H9 (cell line): ENCODE measurements around the gene FGR. TPM values are rescaled to one million over a fixed set of nuclear protein-coding genes. Genes with fewer than 3 reads are reported as not detected.

ENCODE experiments used
- DNase-seq: peaks from one replicate; pipeline ENCODE4 v3.0.0-alpha.2; 2017
- H2AFZ ChIP-seq: one replicate; pipeline ENCODE4 v1.6.1; 2013; ENCODE audit warnings: mild to moderate bottlenecking, low read length, control low read depth, moderate library complexity
- H2AK5ac ChIP-seq: 2 replicates; pipeline ENCODE4 v1.6.1; 2013; ENCODE audit warnings: low read length, control low read depth, mixed read lengths; ENCODE audit not compliant: insufficient read length
- H2BK120ac ChIP-seq: one replicate; pipeline ENCODE4 v1.6.1; 2013; ENCODE audit warnings: low read depth, mild to moderate bottlenecking, low read length, control low read depth, inconsistent platforms; ENCODE audit not compliant: poor library complexity, severe bottlenecking
- H2BK12ac ChIP-seq: 2 replicates; pipeline ENCODE4 v1.6.1; 2013; ENCODE audit warnings: low read length, control low read depth, mixed read lengths, low read depth; ENCODE audit not compliant: insufficient read length
- H2BK15ac ChIP-seq: 2 replicates; pipeline ENCODE4 v1.6.1; 2013; ENCODE audit warnings: low read depth, low read length, control low read depth
- H2BK20ac ChIP-seq: one replicate; pipeline ENCODE4 v1.6.1; 2013; ENCODE audit warnings: low read depth, mild to moderate bottlenecking, low read length, control low read depth, inconsistent platforms; ENCODE audit not compliant: poor library complexity, severe bottlenecking
- H2BK5ac ChIP-seq: 2 replicates; pipeline ENCODE4 v1.6.1; 2013; ENCODE audit warnings: low read length, control low read depth, mixed read lengths; ENCODE audit not compliant: insufficient read length
- H3K14ac ChIP-seq: 2 replicates; pipeline ENCODE4 v1.6.1; 2013; ENCODE audit warnings: low read length, control low read depth; ENCODE audit not compliant: insufficient read depth
- H3K18ac ChIP-seq: 2 replicates; pipeline ENCODE4 v1.6.1; 2013; ENCODE audit warnings: low read depth, mild to moderate bottlenecking, mixed read lengths, low read length, control low read depth; ENCODE audit not compliant: insufficient read length
- H3K23ac ChIP-seq: 2 replicates; pipeline ENCODE4 v1.6.1; 2013; ENCODE audit warnings: low read length, control low read depth, mixed read lengths, low read depth; ENCODE audit not compliant: insufficient read length
- H3K23me2 ChIP-seq: 2 replicates; pipeline ENCODE4 v1.6.1; 2013; ENCODE audit warnings: low read depth, mild to moderate bottlenecking, mixed read lengths, low read length, control low read depth; ENCODE audit not compliant: insufficient read length, poor library complexity, severe bottlenecking
- H3K27ac ChIP-seq: 2 replicates; pipeline ENCODE4 v1.5.1; 2013; ENCODE audit warnings: low read length, control low read depth, mixed read lengths, low read depth; ENCODE audit not compliant: insufficient read length
- H3K27me3 ChIP-seq: 2 replicates; pipeline ENCODE4 v1.6.1; 2013; ENCODE audit warnings: low read length, control low read depth, inconsistent platforms; ENCODE audit not compliant: insufficient read depth
- H3K4ac ChIP-seq: 2 replicates; pipeline ENCODE4 v1.6.1; 2013; ENCODE audit warnings: low read depth, mild to moderate bottlenecking, control low read depth, inconsistent platforms, low read length, moderate library complexity
- H3K4me1 ChIP-seq: 2 replicates; pipeline ENCODE4 v1.6.1; 2013; ENCODE audit warnings: low read length, control low read depth, inconsistent platforms; ENCODE audit not compliant: insufficient read depth
- H3K4me2 ChIP-seq: 2 replicates; pipeline ENCODE4 v1.6.1; 2013; ENCODE audit warnings: low read length, control low read depth, mixed read lengths; ENCODE audit not compliant: insufficient read length, insufficient read depth
- H3K56ac ChIP-seq: 2 replicates; pipeline ENCODE4 v1.6.1; 2013; ENCODE audit warnings: low read depth, mild to moderate bottlenecking, mixed read lengths, low read length, control low read depth; ENCODE audit not compliant: insufficient read length
- H3K79me1 ChIP-seq: 2 replicates; pipeline ENCODE4 v1.6.1; 2013; ENCODE audit warnings: low read depth, mild to moderate bottlenecking, moderate library complexity, low read length, control low read depth, inconsistent platforms; ENCODE audit not compliant: insufficient read depth, poor library complexity, severe bottlenecking
- H3K79me2 ChIP-seq: 2 replicates; pipeline ENCODE4 v1.6.1; 2013; ENCODE audit warnings: low read length, control low read depth, inconsistent platforms; ENCODE audit not compliant: insufficient read depth
- H3K9ac ChIP-seq: 2 replicates; pipeline ENCODE4 v1.6.1; 2013; ENCODE audit warnings: low read length, control low read depth, mixed read lengths; ENCODE audit not compliant: insufficient read length; ENCODE audit errors: extremely low read depth
- H3K9me3 ChIP-seq: one replicate; pipeline ENCODE4 v1.6.1; 2013; ENCODE audit warnings: low read depth, low read length, inconsistent platforms; ENCODE audit not compliant: control insufficient read depth
- H3T11ph ChIP-seq: one replicate; pipeline ENCODE4 v1.6.1; 2013; ENCODE audit warnings: mild to moderate bottlenecking, low read length, control low read depth, inconsistent platforms
- H4K20me1 ChIP-seq: one replicate; pipeline ENCODE4 v1.6.1; 2013; ENCODE audit not compliant: control insufficient read depth, insufficient read length, insufficient read depth
- H4K5ac ChIP-seq: 2 replicates; pipeline ENCODE4 v1.6.1; 2013; ENCODE audit warnings: low read depth, mild to moderate bottlenecking, mixed read lengths, low read length, control low read depth; ENCODE audit not compliant: insufficient read length
- H4K8ac ChIP-seq: replicated peaks from 2 replicates; pipeline ENCODE4 v1.6.1; 2013; ENCODE audit warnings: low read length, control low read depth, mixed read lengths, low read depth; ENCODE audit not compliant: insufficient read length
- H4K91ac ChIP-seq: 2 replicates; pipeline ENCODE4 v1.6.1; 2013; ENCODE audit warnings: low read depth, mild to moderate bottlenecking, moderate library complexity, mixed read lengths, low read length, control low read depth; ENCODE audit not compliant: insufficient read length
- H3K27ac Mint-ChIP-seq, 3 experiments: 2 replicates in 2 of 3; 3 replicates in 1 of 3; pipeline ENCODE4 v1.8.0; 2020 to 2021; ENCODE audit warnings: mixed read lengths in 3 of 3, mild to moderate bottlenecking in 1 of 3, moderate library complexity in 1 of 3
- H3K27me3 Mint-ChIP-seq: 2 replicates; pipeline ENCODE4 v1.8.0; 2021; ENCODE audit warnings: low read depth, mild to moderate bottlenecking, moderate library complexity, mixed read lengths
- H3K36me3 Mint-ChIP-seq, 3 experiments: 2 replicates in 2 of 3; 3 replicates in 1 of 3; pipeline ENCODE4 v1.8.0; 2020 to 2021; ENCODE audit warnings: low read depth in 3 of 3, mixed read lengths in 3 of 3; ENCODE audit not compliant: insufficient read depth in 1 of 3
- H3K4me1 Mint-ChIP-seq, 2 experiments: 2 replicates each; pipeline ENCODE4 v1.8.0; 2020; ENCODE audit warnings: mixed read lengths in 2 of 2
- H3K4me3 Mint-ChIP-seq, 2 experiments: 2 replicates in 1 of 2; 3 replicates in 1 of 2; pipeline ENCODE4 v1.8.0; 2020 to 2021; ENCODE audit warnings: mild to moderate bottlenecking in 2 of 2, mixed read lengths in 2 of 2, moderate library complexity in 1 of 2
- H3K9me3 Mint-ChIP-seq, 2 experiments: 2 replicates in 1 of 2; 3 replicates in 1 of 2; pipeline ENCODE4 v1.8.0; 2020; ENCODE audit warnings: mild to moderate bottlenecking in 2 of 2, mixed read lengths in 2 of 2, moderate library complexity in 1 of 2
- WGBS: extraction: QIAGEN DNeasy Blood & Tissue Kit; methylation state at CpG from one replicate; pipeline ENCODE4 v1.1.7; 2013; ENCODE audit warnings: missing lambda C conversion rate, low lambda C conversion rate, mixed read lengths; ENCODE audit not compliant: insufficient read length; ENCODE audit errors: extremely low coverage; 5-methylcytosine and 5-hydroxymethylcytosine counted together
- total RNA-seq: library from RNA; stranded (reverse); gene quantifications from 2 replicates; pipeline ENCODE4 v1.2.1, GENCODE V29; 2021
- TF ChIP-seq, protein P1 (sequence below): fragments of 200-600 bp; sonication (generic); conservative IDR thresholded peaks from 3 replicates; pipeline ENCODE4 v1.8.0; 2021; ENCODE audit warnings: antibody characterized with exemption, mild to moderate bottlenecking

Gene FGR
- total RNA-seq, 1 experiment from 2014 or later: not detected

DNA sequence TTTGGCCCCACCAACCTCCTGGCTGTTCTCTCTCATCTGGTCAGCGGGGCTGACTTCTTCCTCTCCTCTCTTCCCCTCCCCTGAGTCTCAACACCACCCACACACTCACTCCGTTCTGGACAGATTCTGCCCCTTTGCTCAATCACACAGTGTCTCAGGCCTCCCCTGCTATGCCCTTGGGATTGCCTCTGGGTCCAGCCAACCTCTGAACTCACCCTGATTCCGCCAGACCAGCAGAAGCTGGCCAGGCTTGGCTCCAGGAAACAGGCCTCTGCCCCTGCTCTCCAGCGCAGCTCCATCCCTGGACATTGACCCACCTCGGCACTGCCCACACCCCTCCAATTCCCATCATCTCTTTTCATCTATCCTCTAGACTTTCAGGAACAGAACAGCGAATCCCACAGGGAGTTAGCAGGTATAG is 53.2 kb downstream of the FGR start:
- H3K36me3 Mint-ChIP-seq: no peaks in the 10 kb centered on the region; a peak in 2 of 7 replicates
- H2BK20ac ChIP-seq: no peak overlapping the region
- no peak overlapping the region for H3K4ac ChIP-seq
- no peaks in the 10 kb centered on the region for H3K27me3 Mint-ChIP-seq
- H3T11ph ChIP-seq: no peak overlapping the region
- no peak overlapping the region for H3K14ac ChIP-seq
- WGBS: no CpG with 5 or more reads among the region's 6 CpGs
- H3K23me2 ChIP-seq: no peaks in the 10 kb centered on the region
- no peak overlapping the region for H2AFZ ChIP-seq
- no peaks in the 10 kb centered on the region for H3K27me3 ChIP-seq
- TF ChIP-seq, protein P1, sequence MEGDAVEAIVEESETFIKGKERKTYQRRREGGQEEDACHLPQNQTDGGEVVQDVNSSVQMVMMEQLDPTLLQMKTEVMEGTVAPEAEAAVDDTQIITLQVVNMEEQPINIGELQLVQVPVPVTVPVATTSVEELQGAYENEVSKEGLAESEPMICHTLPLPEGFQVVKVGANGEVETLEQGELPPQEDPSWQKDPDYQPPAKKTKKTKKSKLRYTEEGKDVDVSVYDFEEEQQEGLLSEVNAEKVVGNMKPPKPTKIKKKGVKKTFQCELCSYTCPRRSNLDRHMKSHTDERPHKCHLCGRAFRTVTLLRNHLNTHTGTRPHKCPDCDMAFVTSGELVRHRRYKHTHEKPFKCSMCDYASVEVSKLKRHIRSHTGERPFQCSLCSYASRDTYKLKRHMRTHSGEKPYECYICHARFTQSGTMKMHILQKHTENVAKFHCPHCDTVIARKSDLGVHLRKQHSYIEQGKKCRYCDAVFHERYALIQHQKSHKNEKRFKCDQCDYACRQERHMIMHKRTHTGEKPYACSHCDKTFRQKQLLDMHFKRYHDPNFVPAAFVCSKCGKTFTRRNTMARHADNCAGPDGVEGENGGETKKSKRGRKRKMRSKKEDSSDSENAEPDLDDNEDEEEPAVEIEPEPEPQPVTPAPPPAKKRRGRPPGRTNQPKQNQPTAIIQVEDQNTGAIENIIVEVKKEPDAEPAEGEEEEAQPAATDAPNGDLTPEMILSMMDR: no peak
- no peak overlapping the region for H3K23ac ChIP-seq
- H4K20me1 ChIP-seq: no peaks in the 10 kb centered on the region
- no peak overlapping the region for H2AK5ac ChIP-seq
- H2BK15ac ChIP-seq: no peak overlapping the region
- no peak overlapping the region for H3K56ac ChIP-seq
- H3K9me3 Mint-ChIP-seq: no peaks in the 10 kb centered on the region
- no peak overlapping the region for H3K18ac ChIP-seq
- no peak for DNase-seq
- no peak overlapping the region for H2BK12ac ChIP-seq
- no peak overlapping the region for H3K4me2 ChIP-seq
- no peak overlapping the region for H4K5ac ChIP-seq
- no peaks in the 10 kb centered on the region for H3K4me1 ChIP-seq
- no peaks in the 10 kb centered on the region for H3K9me3 ChIP-seq
- H3K27ac ChIP-seq: no peak overlapping the region
- no peak overlapping the region for H2BK120ac ChIP-seq
- H3K9ac ChIP-seq: no peak overlapping the region
- H3K79me1 ChIP-seq: no peaks in the 10 kb centered on the region
- no peak overlapping the region for H4K91ac ChIP-seq
- H4K8ac ChIP-seq: no peak overlapping the region
- no peak overlapping the region for H3K4me3 Mint-ChIP-seq
- H3K79me2 ChIP-seq: 0 out of 2 replicates have a peak, but pooled peaks cover 2% of the 10 kb centered on the region
- H3K27ac Mint-ChIP-seq: peak overlapping the region; percentile 1 to 46 (median 35); a peak in 5 of 7 replicates
- peaks cover 6 to 19% of the 10 kb centered on the region in 2 experiments for H3K4me1 Mint-ChIP-seq
- no peak overlapping the region for H2BK5ac ChIP-seq
